Measurements from ENCODE around the gene ZDHHC5. TPM values are rescaled to one million over a fixed set of nuclear protein-coding genes. Genes with fewer than 3 reads are reported as not detected.
"Not testable (repeated sequence)": the region's sequence is repeated elsewhere in the genome, so short reads cannot be mapped to it uniquely, and the experiment has no call there.

Gene ZDHHC5
- polyA plus RNA-seq, 3 donors: 53.7 to 59.9 (median 54.9) TPM

DNA sequence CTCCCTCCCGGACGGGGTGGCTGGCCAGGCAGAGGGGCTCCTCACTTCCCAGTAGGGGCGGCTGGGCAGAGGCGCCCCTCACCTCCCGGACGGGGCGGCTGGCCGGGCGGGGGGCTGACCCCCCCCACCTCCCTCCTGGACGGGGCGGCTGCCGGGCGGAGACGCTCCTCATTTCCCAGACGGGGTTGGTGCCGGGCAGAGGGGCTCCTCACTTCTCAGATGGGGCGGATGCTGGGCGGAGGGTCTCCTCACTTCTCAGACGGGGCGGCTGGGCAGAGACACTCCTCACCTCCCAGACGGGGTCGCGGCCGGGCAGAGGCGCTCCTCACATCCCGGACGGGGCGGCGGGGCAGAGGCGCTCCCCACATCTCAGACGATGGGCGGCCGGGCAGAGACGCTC is 48.8 kb downstream of the ZDHHC5 start:
- DNase-seq: not testable (repeated sequence)

DNA sequence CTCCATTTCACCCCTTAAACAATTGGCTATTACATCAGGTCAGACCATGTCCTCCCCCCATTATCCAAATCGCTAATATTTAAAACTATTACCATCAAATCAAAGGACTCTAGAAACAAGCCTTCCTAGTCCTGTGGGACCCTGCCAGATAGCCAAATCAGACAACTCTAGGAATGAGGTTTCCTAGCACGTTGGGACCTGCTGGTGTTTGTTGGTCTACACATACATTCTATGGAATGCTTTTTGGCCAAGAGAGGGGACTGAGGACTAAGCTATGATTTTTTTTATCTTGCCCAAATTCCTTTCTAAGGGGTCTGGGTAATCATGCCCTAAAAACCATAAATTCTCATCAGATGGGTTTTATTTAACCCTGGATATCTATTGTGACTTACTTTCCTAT is 59.3 kb downstream of the ZDHHC5 start:
- DNase-seq: no peak

DNA sequence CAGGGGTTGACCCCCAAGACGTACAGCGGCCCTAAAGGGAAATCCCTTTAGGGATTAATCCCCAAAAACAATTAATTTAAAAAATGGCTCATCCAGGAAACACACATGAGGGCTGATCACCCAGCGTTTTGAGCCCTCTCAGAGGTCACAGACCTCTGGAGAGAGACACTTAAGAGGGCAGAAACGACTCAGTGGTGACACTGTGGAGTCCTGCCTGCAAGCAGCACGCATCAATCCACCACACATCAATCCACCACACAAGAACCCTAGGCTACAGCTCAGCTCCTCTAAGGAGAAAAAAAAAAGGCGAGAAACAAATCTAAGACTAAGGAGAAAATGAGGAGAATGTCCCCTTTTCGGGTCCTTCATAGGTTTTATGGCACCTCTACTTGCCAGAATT is 60.9 kb downstream of the ZDHHC5 start:
- no peak for DNase-seq

DNA sequence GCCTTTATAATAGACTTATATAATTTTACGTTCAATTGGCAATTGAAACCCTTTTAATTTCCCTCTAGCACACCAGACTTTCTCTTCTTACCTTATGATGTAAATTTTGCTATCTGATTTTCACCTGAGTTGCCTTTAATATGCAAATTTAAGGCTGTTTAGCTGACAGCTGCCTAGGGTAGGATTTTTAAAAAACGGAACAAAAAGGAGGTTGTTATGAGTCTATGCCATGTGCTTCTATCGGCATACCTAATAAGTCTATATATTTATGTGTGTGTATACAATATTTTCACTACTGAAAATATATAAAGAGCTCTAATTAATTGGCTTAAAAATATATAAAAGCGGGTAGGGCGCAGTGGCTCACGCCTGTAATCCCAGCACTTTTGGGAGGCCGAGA is 61.6 kb downstream of the ZDHHC5 start:
- DNase-seq: no peak

DNA sequence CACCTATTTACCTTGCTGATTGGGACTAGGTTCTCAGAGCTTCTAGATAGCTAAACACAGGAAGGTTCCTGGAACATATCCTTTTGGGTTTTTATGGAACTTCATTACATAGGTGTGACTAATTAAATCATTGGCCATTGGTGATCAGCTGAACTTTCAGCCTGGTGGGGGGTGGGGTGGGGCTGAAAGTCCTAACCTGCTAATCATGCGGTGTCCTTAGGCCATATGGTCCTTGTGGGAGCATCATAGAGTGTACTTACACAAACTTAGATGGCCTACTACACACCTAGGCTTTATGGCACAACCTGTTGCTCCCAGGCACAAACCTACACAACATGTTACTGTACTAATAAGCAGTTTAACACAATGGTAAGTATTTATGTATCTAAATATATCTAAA is 64.7 kb downstream of the ZDHHC5 start:
- no peak for DNase-seq

DNA sequence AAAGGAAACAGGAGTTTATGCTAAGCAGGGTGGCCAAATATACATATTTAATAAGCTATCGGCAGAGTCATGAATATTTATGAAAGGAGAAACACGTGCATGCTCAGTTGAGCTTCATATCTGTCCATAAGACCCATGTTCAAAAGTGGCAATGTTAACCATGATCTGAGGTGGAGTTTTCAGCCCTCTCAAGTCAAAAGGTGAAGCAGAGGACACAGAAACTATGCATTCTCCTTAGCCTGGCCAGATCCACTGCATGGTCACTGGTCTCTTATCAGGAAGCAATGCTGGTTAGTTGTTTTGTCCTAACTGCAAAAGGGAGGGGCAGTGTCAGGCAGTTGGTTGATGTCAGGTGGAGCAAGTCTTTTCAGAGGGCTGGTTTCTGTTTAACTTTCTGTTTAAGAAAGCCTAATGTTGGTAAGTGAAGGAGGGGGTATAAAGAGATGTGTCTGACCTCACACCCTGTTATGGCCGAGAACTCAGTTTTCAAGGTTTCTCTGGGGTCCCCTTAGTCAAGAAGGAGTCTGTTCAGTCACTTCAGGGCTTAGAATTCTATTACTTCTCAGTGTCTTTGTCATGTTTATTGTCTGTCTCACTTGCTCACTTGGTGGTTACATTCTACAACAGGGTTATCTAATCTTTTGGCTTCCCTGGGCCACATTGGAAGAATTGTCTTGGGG is 67.8 kb downstream of the ZDHHC5 start:
- DNase-seq: no peak

DNA sequence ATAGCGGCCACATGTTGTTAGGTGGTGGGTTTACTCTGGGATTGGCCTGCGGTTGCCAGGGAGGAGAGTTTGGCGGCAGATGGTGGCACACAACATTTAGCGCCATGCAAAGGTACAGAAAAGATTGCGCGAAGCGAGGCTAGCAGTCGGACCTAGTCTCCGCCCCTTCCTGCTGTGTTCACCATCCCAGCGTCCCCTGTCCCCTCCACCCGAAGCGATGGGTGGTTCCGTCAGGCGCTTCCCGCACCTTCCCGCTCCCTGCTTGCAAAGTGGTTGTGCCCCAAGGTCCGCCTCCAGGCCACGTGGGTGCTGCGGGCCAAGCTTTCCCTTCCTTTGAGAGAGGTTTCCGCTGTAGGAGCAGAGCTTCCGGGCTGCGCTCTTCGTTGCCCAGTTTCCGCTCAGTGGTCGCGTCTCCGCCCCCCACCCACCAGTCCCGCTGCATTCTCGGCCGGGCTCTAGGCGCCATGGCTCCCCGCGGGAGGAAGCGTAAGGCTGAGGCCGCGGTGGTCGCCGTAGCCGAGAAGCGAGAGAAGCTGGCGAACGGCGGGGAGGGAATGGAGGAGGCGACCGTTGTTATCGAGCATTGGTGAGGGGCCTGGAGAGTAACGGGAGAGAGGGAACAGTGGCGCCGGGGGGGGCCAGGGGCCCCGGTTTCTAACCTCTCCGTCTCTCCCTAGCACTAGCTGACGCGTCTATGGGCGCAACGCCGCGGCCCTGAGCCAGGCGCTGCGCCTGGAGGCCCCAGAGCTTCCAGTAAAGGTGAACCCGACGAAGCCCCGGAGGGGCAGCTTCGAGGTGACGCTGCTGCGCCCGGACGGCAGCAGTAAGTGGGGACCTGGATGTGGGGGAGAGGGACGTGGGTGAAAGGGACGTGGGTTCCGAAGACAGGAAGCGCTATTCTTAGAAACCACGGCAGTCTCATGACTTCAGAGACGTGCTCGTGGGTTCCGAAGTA is 73.5 kb downstream of the ZDHHC5 start, which contains the start of gene SELENOH:
Gene SELENOH, plus strand, starts transcription at position 360 of the 955 bp plus-strand sequence. Its CDS starts 105 bp downstream, at position 465.
- DNase-seq: peak; percentile 97

DNA sequence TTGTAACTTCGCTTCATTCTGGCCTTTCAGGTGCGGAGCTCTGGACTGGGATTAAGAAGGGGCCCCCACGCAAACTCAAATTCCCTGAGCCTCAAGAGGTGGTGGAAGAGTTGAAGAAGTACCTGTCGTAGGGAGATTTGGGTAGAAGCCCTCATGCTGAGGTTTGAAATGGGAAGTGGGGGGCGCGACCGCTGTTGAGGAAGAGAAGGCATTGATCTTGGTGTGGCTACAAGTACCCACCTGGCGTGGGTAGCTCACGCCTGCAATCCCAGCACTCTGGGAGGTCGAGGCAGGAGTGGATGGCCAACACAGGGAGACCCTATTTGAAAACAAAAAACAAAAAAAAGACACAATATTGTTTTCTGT is 74.2 kb downstream of the ZDHHC5 start:
- DNase-seq: no peak

DNA sequence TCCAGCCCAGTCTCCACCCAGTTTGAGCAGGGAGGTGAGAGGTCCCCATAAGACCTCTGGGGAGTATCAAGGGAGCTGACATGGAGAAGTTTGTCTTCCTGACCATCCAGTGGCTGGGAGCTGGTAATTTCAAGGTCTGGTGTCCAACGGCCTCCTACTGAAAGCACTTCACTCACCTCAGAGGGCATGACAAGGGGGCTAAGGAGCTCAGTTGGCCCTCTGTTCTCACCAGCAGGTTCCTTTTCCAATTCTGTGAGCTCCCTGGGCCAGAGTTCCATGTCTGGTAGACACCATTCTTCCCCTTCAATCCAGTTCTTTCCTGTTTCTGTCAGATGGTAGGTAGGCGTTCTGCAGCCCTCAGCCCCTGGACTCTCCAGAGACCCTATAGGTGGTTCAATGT is 76.4 kb downstream of the ZDHHC5 start:
- no peak for DNase-seq

DNA sequence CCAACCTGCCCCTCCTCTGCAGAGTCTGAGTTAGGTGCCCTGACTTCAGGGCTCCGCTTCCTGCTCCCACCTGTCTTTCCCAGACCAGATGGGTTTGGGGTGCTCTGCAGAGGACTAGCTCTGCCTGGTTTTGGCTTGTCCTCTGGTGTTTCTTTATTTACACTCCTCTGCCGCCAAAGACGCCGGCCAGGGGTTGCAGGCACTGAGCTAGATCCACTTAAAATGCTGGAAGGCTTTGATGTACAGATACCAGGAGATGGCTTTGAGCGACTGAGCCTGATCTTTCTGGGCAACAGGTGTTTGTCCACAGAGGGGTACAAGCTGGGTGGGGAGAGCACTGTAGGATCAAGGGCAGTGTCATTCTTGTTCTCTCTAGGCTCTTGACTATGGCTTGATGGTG is 77.3 kb downstream of the ZDHHC5 start:
- DNase-seq: no peak

DNA sequence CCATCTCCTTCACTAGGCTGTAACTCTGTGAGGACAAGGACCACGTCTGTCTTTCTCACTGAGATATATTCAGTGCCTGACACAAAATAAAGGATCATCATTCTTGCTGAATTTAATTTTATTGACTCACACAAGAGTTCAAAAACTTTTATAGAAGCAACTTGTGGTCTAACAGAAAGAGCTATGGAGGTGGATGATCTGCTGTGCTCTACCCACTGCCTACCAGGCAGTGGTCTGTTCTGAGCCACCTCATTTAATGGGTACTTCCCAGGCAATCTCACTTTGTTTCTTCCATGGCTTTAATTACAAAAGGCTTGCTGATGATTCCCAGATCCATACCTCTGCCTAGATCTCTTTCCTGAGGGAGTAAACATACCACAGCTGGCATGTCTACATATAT is 79.0 kb downstream of the ZDHHC5 start:
- DNase-seq: no peak

Other genes starting within 250 kb of the ZDHHC5 start
- 10 to 100 TPM; 20.3 to 25.0 (median 24.4) TPM for gene SLC43A3, start 241.0 kb upstream of the ZDHHC5 start, polyA plus RNA-seq (ENCODE audit: insufficient read length in 3 of 3)
- gene RTN4RL2, start 207.6 kb upstream of the ZDHHC5 start, polyA plus RNA-seq (ENCODE audit: insufficient read length in 3 of 3): 1 to 10 TPM; 2.8 to 4.7 (median 3.8) TPM
- 1 to 10 TPM; 5.0 to 6.5 (median 5.5) TPM for gene SLC43A1, start 152.4 kb upstream of the ZDHHC5 start, polyA plus RNA-seq (ENCODE audit: insufficient read length in 3 of 3)
- 10 to 100 TPM; 33.1 to 47.7 (median 40.0) TPM for gene TIMM10, start 137.4 kb upstream of the ZDHHC5 start, polyA plus RNA-seq (ENCODE audit: insufficient read length in 3 of 3)
- gene SMTNL1, start 130.5 kb upstream of the ZDHHC5 start, polyA plus RNA-seq (ENCODE audit: insufficient read length in 3 of 3): under 1 TPM; 0.17 to 0.37 (median 0.30) TPM
- gene UBE2L6, start 100.4 kb upstream of the ZDHHC5 start, polyA plus RNA-seq (ENCODE audit: insufficient read length in 3 of 3): 10 to 100 TPM; 30.6 to 40.3 (median 34.2) TPM
- gene SERPING1, start 70.4 kb upstream of the ZDHHC5 start, polyA plus RNA-seq (ENCODE audit: insufficient read length in 3 of 3): 100 to 1,000 TPM; 125 to 141 (median 130) TPM
- gene YPEL4, start 18.2 kb upstream of the ZDHHC5 start, polyA plus RNA-seq (ENCODE audit: insufficient read length in 3 of 3): 1 to 10 TPM; 2.0 to 5.9 (median 4.3) TPM
- gene CLP1, start 10.4 kb upstream of the ZDHHC5 start, polyA plus RNA-seq (ENCODE audit: insufficient read length in 3 of 3): 10 to 100 TPM; 15.2 to 17.9 (median 15.8) TPM
- 10 to 100 TPM; 21.3 to 24.3 (median 22.9) TPM for gene MED19, start 44.1 kb downstream of the ZDHHC5 start, polyA plus RNA-seq (ENCODE audit: insufficient read length in 3 of 3)
- gene TMX2, start 44.5 kb downstream of the ZDHHC5 start, polyA plus RNA-seq (ENCODE audit: insufficient read length in 3 of 3): 100 to 1,000 TPM; 114 to 123 (median 118) TPM
- gene SELENOH, start 73.4 kb downstream of the ZDHHC5 start, polyA plus RNA-seq (ENCODE audit: insufficient read length in 3 of 3): 100 to 1,000 TPM; 126 to 150 (median 149) TPM
- under 1 TPM; 0.14 to 0.50 (median 0.48) TPM for gene BTBD18, start 83.7 kb downstream of the ZDHHC5 start, polyA plus RNA-seq (ENCODE audit: insufficient read length in 3 of 3)
- gene CTNND1, start 93.7 kb downstream of the ZDHHC5 start, polyA plus RNA-seq (ENCODE audit: insufficient read length in 3 of 3): 100 to 1,000 TPM; 190 to 240 (median 218) TPM